D721Med (cell line): ENCODE results near the gene RNF180.

Source experiments
- DNase-seq: peaks from one replicate; pipeline ENCODE4 v3.0.0; 2011; ENCODE audit warnings: low spot score; ENCODE audit not compliant: insufficient read length
- FAIRE-seq: peaks from 2 replicates; lab custom pipeline; 2011; peaks lifted over from hg19 to GRCh38; lab: Jason Lieb, UNC
- TF ChIP-seq, protein P1 (sequence below): IDR thresholded peaks from 2 replicates; pipeline ENCODE4 v1.5.1; 2012; ENCODE audit warnings: mild to moderate bottlenecking, control low read depth; ENCODE audit not compliant: insufficient read depth; ENCODE audit errors: missing control alignments

Gene RNF180

DNA sequence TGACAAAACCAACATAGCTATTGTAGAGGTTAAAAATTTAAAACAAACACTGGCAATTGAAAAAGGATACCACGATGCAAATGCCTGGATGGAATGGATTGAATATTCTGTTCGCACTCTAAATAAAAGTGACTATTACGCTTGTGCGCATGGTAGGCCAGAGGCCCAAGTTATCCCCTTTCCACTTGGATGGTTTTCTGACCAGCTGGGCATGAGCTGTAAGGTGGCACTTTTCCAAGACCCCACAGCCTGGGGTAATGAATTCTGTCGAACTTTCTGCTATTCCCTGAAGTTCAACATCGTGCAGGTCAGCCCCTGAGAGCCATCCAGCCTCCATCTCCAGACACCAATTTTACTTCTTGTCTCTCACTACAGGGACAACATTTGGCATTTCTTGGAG lies 5.4 kb upstream of the RNF180 start:
- DNase-seq (no peak), FAIRE-seq (no peak)
- TF ChIP-seq, protein P1, sequence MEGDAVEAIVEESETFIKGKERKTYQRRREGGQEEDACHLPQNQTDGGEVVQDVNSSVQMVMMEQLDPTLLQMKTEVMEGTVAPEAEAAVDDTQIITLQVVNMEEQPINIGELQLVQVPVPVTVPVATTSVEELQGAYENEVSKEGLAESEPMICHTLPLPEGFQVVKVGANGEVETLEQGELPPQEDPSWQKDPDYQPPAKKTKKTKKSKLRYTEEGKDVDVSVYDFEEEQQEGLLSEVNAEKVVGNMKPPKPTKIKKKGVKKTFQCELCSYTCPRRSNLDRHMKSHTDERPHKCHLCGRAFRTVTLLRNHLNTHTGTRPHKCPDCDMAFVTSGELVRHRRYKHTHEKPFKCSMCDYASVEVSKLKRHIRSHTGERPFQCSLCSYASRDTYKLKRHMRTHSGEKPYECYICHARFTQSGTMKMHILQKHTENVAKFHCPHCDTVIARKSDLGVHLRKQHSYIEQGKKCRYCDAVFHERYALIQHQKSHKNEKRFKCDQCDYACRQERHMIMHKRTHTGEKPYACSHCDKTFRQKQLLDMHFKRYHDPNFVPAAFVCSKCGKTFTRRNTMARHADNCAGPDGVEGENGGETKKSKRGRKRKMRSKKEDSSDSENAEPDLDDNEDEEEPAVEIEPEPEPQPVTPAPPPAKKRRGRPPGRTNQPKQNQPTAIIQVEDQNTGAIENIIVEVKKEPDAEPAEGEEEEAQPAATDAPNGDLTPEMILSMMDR = no peak

DNA sequence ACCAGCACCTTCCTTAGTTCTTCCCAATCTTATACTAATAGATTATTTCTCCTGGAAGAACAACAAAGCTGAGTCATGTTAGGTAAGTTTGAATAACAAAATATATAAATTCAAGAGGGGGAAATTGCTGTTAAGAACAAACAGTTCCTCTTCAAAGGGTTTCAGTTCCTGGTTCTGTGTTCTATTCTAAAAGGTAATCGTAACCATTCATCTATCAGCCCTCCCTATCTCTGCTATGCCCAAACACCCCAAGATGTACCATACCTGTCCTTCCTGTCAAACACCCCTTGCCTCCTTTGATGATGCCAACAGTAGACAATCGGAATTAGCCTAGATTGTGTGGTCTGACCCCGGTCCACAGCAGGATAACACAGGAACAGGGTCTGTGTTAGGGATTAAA lies 4.2 kb upstream of the RNF180 start:
- DNase-seq (no peak), FAIRE-seq (no peak)
- TF ChIP-seq, protein P1 = no peak

DNA sequence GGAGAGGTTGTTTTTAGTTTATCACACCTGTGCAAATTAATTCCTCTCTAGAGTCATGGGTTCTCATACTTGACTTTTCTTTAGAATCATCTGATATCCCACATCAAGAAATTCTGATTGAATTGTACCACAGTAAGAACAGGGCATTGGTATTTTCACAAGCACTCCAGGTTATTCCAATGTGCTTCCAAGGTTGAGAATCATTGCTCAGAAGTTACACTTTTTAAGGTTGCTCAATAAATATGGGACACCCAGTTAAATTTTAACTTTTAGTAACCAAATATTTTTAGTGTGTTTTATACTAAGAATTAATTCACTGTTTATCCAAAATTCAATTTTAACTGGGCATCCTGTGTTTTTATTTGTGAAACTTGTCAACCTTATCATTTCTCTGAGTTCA lies 2.5 kb upstream of the RNF180 start:
- FAIRE-seq (no peak), DNase-seq (no peak)
- TF ChIP-seq, protein P1 = no peak

DNA sequence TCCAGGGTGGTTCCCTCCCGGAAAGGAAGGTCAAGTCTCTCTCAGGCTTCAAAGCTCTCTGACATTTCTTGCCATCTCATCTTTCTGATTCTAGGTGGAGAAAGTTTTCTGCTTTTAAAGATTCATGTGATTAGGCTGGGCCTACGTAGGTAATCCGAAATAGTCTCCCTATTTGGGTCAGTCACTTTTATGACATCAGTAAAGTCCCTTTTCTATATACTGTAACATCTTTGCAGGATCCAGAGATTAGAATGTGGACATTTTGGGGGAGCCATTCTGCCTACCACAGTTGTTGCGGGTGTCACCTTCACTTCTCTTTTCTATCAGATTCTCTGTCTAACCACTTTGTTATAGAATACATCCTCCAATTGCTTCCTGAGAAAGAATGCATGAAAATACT lies 1.9 kb upstream of the RNF180 start:
- FAIRE-seq (no peak), DNase-seq (no peak)
- TF ChIP-seq, protein P1 = no peak

- DNase-seq = no peak
- no peak for FAIRE-seq
- TF ChIP-seq, protein P1 = no peak
Observed at GRCh38 chr5:64164166-64164565, 1.5 kb upstream of the RNF180 start.

- DNase-seq (no peak), FAIRE-seq (no peak)
- TF ChIP-seq, protein P1 = no peak
Observed at GRCh38 chr5:64165160-64165499, 513 bp upstream of the RNF180 start.

DNA sequence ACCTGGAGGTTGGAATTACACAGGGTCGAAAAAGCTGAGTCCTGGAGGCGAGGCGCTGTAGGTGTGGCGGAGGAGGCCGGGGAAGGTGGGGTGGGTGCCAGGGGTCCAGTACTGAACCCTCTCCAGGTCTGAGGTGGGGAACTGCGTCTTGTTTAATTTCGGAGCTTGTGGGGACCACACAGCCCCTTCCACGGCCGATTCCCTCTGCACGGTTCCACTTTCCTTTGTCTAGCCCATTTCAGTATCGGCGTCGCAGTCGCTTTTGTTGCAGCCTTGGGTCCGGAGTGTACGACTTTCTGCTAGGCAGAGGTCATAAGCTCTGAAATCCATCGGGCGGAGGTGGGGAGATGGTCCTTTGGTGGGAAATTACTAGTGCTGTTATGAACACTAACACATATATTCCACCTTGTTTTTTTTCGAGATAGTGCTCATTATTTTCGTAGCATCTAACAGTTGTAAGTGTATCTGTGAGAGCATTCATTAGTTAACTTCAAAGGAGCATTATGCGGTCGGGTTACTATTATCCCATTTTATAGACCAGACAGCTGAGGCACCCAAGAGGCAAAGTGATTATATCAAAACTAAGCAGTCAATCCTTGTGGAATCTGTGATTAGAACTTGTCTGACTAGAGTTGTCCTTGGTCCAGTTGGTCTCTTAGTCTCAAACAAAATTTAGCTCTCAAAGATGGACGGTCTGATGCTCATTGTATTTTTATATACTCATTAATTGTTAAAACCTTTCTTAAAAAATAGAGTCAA lies 737 bp downstream of the RNF180 start:
- TF ChIP-seq, protein P1 = no peak
- no peak for DNase-seq
- FAIRE-seq = no peak
